Cardiac fibroblast (primary cell): ENCODE measurements around the gene PXYLP1.
A peak's percentile ranks its signal among the peaks of the same experiment; 100 is the strongest.

Experiments
- DNase-seq, 2 donors: peaks; one replicate each; pipeline versions ENCODE4 v3.0.0 to v3.0.0-alpha.2; 2010; ENCODE audit warnings: low read depth in 2 of 2
- H3K4me3 ChIP-seq, 2 donors: replicated peaks in 1 of 2; 1 replicate in 1 of 2; 2 replicates in 1 of 2; pipeline ENCODE4 v1.5.1; 2011; ENCODE audit warnings: low read depth in 2 of 2, low read length in 2 of 2, mild to moderate bottlenecking in 2 of 2, moderate library complexity in 1 of 2
- TF ChIP-seq, protein P1 (sequence below): IDR thresholded peaks from one replicate; pipeline ENCODE4 v1.5.1; 2011; ENCODE audit warnings: low read depth, mild to moderate bottlenecking, low read length, inconsistent platforms

The PXYLP1 gene

DNA sequence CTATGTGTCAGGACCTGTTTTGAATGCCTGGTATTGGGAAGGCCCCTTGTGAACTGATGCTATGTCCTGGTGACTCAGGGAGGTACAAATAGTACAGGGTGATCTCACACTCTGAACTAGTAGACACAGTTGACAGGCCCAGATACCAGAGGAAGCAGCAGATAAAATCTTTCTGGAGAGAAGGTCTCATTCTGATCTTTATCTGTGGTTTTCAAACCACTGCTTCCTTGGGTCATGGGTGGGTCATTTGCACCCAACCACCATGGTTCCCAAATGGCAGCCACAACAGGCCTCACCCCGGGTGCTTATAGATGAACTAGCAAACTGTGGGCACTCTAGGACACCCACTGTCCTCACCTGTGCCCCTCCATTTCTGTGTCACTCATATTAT is 43.4 kb downstream of the PXYLP1 start:
- peak; percentile 21 to 72 for DNase-seq
- TF ChIP-seq, protein P1, sequence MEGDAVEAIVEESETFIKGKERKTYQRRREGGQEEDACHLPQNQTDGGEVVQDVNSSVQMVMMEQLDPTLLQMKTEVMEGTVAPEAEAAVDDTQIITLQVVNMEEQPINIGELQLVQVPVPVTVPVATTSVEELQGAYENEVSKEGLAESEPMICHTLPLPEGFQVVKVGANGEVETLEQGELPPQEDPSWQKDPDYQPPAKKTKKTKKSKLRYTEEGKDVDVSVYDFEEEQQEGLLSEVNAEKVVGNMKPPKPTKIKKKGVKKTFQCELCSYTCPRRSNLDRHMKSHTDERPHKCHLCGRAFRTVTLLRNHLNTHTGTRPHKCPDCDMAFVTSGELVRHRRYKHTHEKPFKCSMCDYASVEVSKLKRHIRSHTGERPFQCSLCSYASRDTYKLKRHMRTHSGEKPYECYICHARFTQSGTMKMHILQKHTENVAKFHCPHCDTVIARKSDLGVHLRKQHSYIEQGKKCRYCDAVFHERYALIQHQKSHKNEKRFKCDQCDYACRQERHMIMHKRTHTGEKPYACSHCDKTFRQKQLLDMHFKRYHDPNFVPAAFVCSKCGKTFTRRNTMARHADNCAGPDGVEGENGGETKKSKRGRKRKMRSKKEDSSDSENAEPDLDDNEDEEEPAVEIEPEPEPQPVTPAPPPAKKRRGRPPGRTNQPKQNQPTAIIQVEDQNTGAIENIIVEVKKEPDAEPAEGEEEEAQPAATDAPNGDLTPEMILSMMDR = no peak
- no peak overlapping the region for H3K4me3 ChIP-seq

DNA sequence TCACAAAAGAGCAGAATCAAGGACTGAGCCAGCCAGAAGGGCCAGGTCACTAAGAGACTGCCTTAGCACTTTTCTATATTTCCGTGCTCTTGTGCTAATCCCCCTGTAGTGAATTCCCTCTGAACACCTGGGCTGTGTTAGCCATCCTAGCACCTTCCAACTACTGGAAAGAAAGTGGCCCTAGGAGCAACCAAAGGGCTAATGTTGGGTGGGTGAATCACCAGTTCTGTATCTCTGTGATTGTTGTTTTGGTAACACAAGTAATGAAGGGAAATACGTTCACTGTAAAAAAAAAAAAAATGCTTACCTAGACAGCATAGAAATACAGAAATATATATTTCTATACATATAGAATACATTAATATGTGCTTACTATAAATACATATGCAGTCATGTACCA is 43.9 kb downstream of the PXYLP1 start:
- DNase-seq = peak in 1 of 2 donors; percentile 23
- TF ChIP-seq, protein P1 = no peak
- H3K4me3 ChIP-seq = no peak overlapping the region

DNA sequence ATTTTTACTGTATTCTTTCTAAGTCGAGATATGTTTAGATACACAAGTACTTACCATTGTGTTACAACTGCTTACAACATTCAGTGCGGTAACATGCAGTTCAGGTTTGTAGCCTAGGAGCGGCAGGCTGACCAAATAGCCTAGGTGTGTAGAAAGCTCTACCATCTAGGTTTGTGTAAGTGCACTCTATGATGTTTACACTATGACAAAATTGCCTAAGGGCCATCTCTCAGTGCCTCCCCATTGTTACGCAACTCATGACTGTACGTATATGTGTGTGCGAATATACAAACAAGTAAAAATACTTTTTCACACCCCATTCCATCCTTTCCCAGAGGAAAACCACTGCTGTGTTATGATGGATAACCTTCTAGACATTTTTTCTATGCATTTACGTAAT is 44.3 kb downstream of the PXYLP1 start:
- TF ChIP-seq, protein P1 = no peak
- no peak overlapping the region for H3K4me3 ChIP-seq
- peak; percentile 55 to 75 for DNase-seq

DNA sequence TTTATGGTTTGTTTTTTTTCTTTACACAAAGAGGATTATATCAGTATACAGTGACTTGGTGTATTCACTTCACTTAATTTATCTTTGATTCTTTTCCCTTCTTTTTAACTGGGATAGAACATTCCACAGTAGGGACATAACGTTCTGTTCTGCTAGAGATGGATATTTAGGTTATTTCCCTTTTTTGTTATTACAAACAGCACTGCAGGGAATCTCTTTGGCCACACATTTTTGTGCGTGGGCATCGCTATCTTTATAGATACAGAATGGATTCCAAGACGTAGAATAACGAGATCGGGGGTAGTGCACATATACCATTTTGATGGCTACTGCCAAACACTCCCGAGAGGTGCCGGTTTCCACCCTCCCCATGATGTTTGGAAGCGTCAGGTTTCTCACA is 44.8 kb downstream of the PXYLP1 start:
- H3K4me3 ChIP-seq = no peak overlapping the region
- TF ChIP-seq, protein P1 = no peak
- peak in 1 of 2 donors; percentile 25 for DNase-seq

DNA sequence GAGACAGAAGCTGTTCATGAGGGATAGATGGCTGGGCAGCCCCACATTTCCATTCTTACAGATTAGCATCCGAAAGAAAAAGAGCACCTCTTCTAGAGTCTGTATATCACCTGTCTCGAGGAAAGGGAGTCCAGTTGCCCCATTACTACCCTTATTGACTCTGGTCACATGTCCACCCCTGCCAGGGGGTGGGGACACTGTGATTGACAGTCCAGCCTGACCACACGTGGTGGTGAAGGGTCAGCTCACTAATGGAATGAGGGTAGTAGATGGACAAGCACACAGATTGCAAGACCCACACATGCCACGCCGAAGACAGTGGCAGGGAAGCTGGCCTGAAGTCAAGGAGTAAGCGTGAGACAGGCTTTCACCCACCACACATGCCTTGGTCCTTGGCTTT is 45.8 kb downstream of the PXYLP1 start:
- no peak for DNase-seq
- no peak overlapping the region for H3K4me3 ChIP-seq
- TF ChIP-seq, protein P1 = no peak

DNA sequence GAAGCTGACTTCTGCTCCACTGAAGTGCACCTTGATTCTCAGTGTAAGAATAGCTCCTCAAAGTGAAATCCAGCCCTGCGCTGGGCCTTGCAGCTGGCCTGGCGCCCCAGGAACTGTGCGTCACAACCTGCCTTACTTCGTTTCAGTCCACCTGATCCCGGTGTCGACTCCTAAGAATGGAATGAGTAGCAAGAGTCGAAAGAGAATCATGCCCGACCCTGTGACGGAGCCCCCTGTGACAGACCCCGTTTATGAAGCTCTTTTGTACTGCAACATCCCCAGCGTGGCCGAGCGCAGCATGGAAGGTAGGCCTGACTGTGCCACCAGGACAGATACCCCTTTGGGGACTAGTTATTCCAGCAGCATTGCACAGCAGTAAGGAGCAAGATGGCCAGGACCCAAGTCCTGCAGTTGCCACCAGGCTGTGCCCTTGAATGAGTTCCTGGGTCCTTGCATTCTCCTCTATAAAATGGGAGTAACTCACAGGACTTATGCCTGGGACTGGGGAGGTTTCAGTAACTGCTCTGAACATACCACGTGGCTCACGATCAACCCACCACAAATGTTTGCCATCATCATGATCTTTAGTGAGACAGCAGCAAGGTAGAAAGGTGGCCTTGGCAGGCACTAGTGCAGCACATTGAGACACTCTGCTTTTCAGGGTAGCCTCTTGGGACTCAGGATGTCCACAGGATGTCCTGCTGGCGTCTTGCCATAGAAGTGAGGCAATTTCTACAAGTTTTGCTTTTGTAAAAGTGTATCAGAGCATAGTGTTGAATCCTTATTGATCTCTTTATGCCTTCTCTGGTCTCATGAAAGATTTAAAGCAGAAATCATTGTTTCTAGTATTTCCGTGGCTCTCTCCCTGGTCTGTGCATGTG is 46.8 kb downstream of the PXYLP1 start:
- peak; percentile 35 to 69 for DNase-seq
- no peak overlapping the region for H3K4me3 ChIP-seq
- TF ChIP-seq, protein P1 = no peak
